GM12892 (cell line): Measurements from ENCODE around the gene PHAF1.

Experiments used
- DNase-seq: peaks from one replicate; pipeline ENCODE4 v3.0.0; 2011; ENCODE audit not compliant: insufficient read length
- FAIRE-seq: peaks from 2 replicates; lab custom pipeline; 2011; peaks lifted over from hg19 to GRCh38; lab: Jason Lieb, UNC
- POLR2A ChIP-seq: IDR thresholded peaks from 2 replicates; pipeline ENCODE4 v1.6.1; 2011; ENCODE audit warnings: low read depth, low read length, control low read depth
- POLR2AphosphoS5 ChIP-seq: IDR thresholded peaks from 2 replicates; pipeline ENCODE4 v1.6.1; 2011; ENCODE audit warnings: low read depth, low read length, control low read depth
- TAF1 ChIP-seq: IDR thresholded peaks from 2 replicates; pipeline ENCODE4 v1.6.1; 2011; ENCODE audit warnings: low read depth, mild to moderate bottlenecking, control low read depth, low read length, borderline replicate concordance

PHAF1 gene

DNA sequence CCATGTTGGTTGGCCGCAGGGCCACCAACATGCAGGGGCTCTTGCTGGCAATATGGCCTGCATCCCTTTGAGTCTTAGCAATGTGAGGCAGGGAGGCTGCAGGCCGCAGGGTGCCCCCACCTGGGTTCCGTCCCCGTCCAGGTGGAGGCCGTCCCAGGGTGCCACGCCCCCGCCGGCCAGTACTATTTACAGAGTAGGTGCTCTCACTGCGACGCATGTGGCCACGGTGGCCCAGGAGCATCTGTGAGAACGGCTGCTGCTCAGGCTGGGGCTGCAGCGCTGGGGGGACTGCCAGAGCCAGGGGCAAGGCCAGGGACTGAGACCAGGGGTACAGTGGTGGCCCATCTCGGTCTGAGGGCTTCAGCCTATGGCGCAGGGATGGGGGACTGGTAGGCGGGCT lies 70.4 kb downstream of the PHAF1 start:
- no peak for FAIRE-seq
- TF ChIP-seq TAF1 (no peak), POLR2A (no peak), POLR2AphosphoS5 (no peak)

DNA sequence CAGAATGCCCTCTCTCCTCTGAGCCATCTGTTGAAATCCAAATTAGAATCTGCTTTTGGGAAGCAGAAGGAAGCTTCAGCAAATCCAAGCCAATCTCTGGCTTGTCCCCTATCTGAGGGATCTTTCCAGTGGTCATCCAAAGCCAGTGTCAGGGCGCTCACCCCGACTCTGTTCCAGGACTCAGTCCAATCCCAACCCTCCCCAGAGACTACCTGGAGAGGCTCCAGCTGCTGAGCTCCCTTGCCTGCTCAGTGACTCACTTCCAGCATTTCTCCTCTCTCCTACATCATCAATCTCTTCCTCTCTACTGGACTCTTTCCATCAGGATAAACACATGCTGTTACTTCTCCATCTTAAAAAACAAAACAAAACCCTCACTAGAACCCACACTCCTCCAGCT lies 71.6 kb downstream of the PHAF1 start:
- TF ChIP-seq POLR2A, result no peak
- no peak for DNase-seq

More for the DNA sequence above, 70.4 kb downstream of the PHAF1 start:
- DNase-seq, result no peak

DNA sequence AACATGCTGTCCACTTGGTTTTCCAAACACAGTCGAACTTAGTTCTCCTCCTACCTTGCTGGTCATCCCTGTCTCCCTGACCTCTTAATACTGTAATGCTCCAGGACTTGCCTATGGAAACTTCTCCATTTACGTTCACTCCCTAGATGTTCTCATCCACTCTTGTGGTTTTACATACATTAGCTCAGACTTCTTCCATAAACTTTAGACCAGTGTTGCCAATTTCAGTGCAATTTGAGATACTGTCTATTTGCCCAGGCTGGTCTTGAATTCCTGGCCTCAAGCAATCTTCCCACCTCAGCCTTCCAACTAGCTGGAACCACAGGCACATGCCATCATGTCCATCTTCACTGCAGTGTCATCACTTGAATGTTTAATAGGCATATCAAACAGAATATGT lies 72.5 kb downstream of the PHAF1 start:
- no peak for FAIRE-seq
- no peak for DNase-seq
- TF ChIP-seq TAF1, result no peak
- no peak for TF ChIP-seq POLR2A
- no peak for TF ChIP-seq POLR2AphosphoS5

More for the DNA sequence above, 71.6 kb downstream of the PHAF1 start:
- FAIRE-seq, result no peak

DNA sequence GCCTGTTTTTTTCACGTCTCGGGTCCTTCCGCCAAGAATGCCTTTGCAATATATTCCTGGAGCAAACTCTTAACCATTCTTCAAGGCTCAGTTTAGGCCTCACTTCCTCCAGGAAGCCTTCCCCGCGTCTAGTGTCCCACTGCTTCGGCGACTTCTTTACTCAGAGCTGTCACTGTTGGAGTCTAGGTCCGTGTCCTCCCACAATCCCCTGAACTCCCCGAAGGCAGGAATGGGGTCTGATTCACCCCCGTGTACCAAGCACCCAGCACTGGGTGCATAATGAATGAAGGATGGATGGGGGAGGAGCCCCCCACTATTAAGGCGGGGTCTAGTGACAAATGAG lies 73.5 kb downstream of the PHAF1 start:
- TF ChIP-seq TAF1 (no peak), POLR2A (no peak), POLR2AphosphoS5 (no peak)
- DNase-seq (no peak), FAIRE-seq (no peak)

DNA sequence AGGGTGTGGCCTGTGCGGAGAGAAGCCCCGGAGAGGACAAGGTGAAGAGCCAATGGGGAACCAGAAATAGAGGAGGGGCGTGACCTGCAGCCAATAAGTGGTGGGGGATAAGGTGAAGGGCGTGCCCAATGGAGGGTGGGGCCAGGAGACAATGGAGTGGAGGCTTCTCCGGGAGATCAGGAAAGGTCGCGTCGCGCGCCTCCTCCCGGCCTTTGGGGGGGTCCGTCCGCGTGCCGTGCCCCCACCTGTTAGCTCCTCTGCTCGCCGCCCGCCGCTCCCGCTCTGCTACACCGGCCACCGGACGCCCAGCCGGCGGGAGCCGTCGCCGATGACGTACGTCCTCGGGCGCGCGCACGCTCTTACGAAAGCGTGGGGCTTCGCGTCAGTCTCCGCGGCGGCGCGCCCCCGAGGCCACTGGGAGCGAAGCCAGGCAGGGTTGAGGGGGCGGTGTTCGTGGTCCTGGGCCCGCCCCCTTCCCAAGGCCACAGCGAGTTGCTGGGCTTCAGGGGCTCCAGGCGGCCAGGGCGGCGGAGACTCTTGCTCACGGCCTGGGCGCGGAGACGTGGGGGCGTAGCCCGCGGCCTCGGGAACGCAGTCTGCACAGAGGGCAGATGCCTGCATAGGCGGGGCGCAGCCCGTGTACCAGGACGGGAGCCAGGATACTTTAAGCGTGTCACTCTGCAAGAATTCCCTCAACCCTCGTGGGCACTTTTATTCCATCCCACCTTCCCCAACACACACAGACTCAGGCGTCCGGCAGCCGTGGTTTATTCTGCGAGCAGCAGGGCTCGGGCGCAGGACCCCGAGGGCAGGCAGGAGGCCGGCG lies 74.1 kb downstream of the PHAF1 start, which contains the start of gene MATCAP1:
Gene MATCAP1 (minus strand): TSS at position 337 of the 826 bp plus-strand sequence. CDS start 3,353 bp downstream, outside the sequence.
- TF ChIP-seq TAF1 (0 out of 2 replicates have a peak, but pooled peaks have one; percentile 17), POLR2A (no peak; the same call in 1 of the 2 replicates), POLR2AphosphoS5 (no peak)
- FAIRE-seq, result peak; percentile 99
- peak; percentile 100 for DNase-seq

DNA sequence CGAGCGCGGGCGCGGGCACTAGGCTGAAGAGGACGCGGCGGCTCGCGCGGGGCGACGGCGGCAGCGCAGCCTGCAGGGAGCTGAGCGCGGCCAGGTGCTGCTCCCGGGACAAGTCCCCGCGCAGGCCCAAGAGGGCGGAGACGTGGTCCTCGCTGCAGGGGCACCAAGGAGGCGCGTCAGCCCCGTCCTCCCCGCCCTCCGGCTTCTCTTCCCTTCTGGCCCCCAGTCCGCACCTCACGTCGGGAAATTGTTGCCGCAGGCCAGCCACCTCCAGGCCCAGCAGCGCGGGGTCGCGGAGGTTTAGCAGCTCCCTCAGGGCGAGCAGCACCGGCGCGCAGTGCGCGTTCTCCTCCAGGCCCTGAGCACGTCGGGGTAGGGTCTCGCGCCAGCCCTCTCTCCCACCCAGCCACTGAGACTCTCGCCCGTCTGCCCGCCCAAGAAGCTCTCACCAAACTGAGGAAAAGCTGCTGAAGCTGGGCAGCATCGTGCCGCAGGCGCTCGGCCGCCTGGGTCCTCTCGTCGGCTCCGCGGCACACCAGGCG lies 74.8 kb downstream of the PHAF1 start:
- FAIRE-seq, result no peak
- no peak for DNase-seq
- TF ChIP-seq POLR2A (no peak), TAF1 (no peak), POLR2AphosphoS5 (no peak)

DNA sequence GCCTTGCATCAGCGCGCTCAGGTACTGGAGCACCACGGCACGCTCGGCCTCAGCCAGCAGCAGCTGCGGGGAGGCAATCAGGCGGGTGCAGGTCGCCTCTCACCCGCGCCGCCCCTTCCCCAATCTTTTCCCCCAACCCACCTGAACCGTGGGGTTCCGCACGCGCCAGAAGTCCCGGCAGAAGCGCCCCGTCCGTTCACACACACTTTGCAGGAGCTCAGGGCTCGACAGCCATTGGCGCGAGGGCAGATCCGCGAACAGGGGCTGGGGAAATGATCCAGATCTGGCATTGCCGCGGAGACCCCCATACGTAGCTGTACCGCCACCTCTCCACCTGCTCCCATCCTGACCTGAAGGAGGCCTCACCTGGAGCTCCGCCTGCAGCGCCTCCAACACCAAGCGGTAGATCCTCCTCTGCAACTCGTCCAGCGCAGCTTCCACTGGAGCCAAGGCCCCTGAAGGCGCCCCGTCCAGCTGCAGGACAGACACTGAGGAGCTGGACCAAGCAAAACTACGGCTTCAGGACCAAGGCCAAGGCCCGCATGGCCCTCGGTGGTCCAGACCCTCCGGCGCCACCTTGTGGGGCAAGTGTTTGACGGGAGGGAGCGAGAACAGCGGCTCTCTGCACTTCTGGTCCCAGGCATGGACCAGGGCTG lies 75.4 kb downstream of the PHAF1 start:
- peak; percentile 96 for FAIRE-seq
- TF ChIP-seq TAF1, result no peak
- TF ChIP-seq POLR2A, result no peak
- peak; percentile 69 for DNase-seq

DNA sequence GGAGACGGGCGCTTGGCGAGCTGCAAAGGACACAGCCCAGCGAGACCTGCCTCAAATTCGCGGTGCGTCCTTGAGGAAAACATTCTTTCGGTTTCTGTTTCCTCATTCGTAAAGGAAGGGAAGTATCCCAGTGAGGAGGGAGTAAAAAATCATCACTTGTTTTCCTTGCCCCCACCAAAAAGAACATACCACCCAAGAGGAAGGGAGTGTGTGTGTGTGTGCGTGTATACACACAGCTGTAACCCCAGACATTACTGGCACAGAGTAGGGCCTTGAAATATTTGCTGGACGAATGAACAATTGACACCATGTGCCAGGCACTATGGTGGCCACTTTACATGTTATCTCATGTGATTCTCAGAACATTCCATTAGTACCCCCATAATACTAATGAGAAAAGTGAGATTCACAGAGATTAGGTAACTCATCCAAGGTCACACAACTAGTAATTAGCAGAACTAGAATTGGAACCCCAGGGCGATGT lies 76.0 kb downstream of the PHAF1 start:
- DNase-seq (no peak), FAIRE-seq (no peak)
- TF ChIP-seq TAF1 (no peak), POLR2AphosphoS5 (no peak), POLR2A (no peak)

GRCh38 chr16:67186550-67186950 lies 76.8 kb downstream of the PHAF1 start:
- DNase-seq (no peak), FAIRE-seq (no peak)
- TF ChIP-seq POLR2AphosphoS5, result no peak
- no peak for TF ChIP-seq TAF1
- no peak for TF ChIP-seq POLR2A

DNA sequence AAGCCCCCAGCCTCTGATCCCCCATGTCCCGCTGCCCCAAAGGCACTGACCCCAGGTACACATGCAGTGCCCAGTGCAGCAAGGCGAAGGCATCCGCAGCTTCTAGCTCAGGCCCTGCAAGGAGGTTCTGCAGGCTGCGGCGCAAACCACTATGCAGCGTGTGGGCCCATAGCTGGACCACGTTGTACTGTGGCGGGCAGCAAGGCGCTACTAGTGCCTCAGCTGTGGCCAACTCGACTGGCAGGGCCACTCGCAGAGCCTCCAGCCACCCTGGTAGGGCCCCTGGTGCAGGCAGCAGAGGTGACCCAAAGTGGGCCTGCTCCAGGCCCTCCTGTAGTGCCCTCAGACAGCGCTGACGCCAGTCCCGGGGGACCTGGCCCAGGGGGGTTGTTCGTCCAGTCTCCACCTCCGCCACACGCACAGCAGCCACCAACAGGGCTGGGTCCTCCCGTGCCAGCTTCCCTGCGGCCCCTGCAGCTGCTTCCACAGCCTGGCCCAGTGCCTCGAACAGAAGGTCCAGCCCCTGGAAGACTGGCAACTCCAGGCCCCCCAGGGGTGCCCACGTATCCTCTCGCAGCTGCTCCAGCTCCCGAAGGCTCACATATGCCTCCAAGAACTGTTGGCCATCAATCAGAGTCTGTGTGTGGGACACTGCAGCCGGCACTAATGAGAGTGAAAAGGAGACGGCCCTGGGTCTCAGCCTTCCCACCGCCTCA lies 77.6 kb downstream of the PHAF1 start:
- FAIRE-seq, result no peak
- TF ChIP-seq POLR2A (no peak), POLR2AphosphoS5 (no peak), TAF1 (no peak)
- no peak for DNase-seq

DNA sequence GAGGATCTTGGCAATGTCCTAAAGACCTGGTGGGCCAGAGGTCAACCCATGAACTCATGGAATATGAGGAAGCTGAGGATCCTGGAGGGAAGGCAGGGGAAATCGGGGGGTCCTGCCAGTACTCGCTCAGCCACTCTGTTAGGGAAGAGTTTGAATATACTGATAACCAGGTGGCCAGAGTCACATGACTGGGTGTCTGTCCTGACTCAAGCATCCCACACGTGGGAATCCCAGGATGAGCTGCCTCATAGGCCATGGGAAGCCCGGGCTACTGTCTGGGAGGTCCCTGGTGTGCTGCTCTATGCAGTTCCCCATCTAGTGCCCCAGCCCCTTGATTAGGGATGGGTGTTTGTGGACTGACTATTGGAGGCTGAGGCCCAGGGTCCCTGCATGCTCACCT lies 78.6 kb downstream of the PHAF1 start:
- TF ChIP-seq POLR2AphosphoS5, result no peak
- no peak for TF ChIP-seq POLR2A
- TF ChIP-seq TAF1, result no peak
- no peak for DNase-seq

GRCh38 chr16:67188798-67189197 lies 79.1 kb downstream of the PHAF1 start:
- TF ChIP-seq POLR2AphosphoS5, result no peak
- no peak for TF ChIP-seq POLR2A
- TF ChIP-seq TAF1, result no peak
- FAIRE-seq (no peak), DNase-seq (no peak)

More for the DNA sequence above, 78.6 kb downstream of the PHAF1 start:
- FAIRE-seq, result no peak
